Smooth muscle cell (in vitro differentiated cells): ENCODE measurements around the gene PPCDC. TPM values are rescaled to one million over a fixed set of nuclear protein-coding genes. Genes with fewer than 3 reads are reported as not detected.

Source experiments
- DNase-seq: peaks from one replicate; lab custom pipeline; 2025; ENCODE audit not compliant: unreplicated experiment; lab: John Stamatoyannopoulos, UW
- H2AFZ ChIP-seq: fragments of 200-600 bp; sonication (generic); 2 replicates; pipeline ENCODE4 v1.6.0; 2016; ENCODE audit warnings: antibody characterized with exemption, low read depth, mild to moderate bottlenecking
- H3F3A ChIP-seq: fragments of 200-600 bp; sonication (generic); 2 replicates; pipeline ENCODE4 v1.6.0; 2017; ENCODE audit warnings: antibody characterized with exemption, low read depth
- H3K27ac ChIP-seq: fragments of 200-600 bp; sonication (generic); 2 replicates; pipeline ENCODE4 v1.5.1; 2016; ENCODE audit warnings: low read depth, mild to moderate bottlenecking
- H3K27me3 ChIP-seq: fragments of 200-600 bp; sonication (generic); 2 replicates; pipeline ENCODE4 v1.6.1; 2016; ENCODE audit warnings: low read depth, mild to moderate bottlenecking
- H3K36me3 ChIP-seq: fragments of 200-600 bp; sonication (generic); 2 replicates; pipeline ENCODE4 v1.5.1; 2016; ENCODE audit warnings: low read depth
- H3K4me1 ChIP-seq: fragments of 200-600 bp; sonication (generic); 2 replicates; pipeline ENCODE4 v1.5.1; 2016; ENCODE audit warnings: low read depth
- H3K4me2 ChIP-seq: fragments of 200-600 bp; sonication (generic); 2 replicates; pipeline ENCODE4 v1.6.0; 2016; ENCODE audit warnings: mild to moderate bottlenecking
- H3K4me3 ChIP-seq: fragments of 200-600 bp; sonication (generic); 2 replicates; pipeline ENCODE4 v1.5.1; 2016; ENCODE audit warnings: mild to moderate bottlenecking
- H3K79me2 ChIP-seq: fragments of 200-600 bp; sonication (generic); 2 replicates; pipeline ENCODE4 v1.6.0; 2016; ENCODE audit warnings: low read depth, mild to moderate bottlenecking
- H3K9ac ChIP-seq: fragments of 200-600 bp; sonication (generic); 2 replicates; pipeline ENCODE4 v1.6.0; 2016; ENCODE audit warnings: low read depth
- H3K9me3 ChIP-seq: fragments of 200-600 bp; sonication (generic); replicated peaks from 2 replicates; pipeline ENCODE4 v1.5.1; 2016; ENCODE audit warnings: low read depth
- H4K20me1 ChIP-seq: fragments of 200-600 bp; sonication (generic); 2 replicates; pipeline ENCODE4 v1.6.0; 2016; ENCODE audit warnings: low read depth
- WGBS: methylation state at CpG from one replicate; pipeline ENCODE4 v1.1.7; 2016; ENCODE audit warnings: low lambda C conversion rate; 5-methylcytosine and 5-hydroxymethylcytosine counted together
- polyA plus RNA-seq: library from polyadenylated mRNA; unstranded; fragments of >200 nt; fragmentation: Nextera tagmentation; extraction: Ambion mirVana; gene quantifications from 2 replicates; pipeline ENCODE4 v1.2.1, GENCODE V29; 2016
- total RNA-seq: library from RNA; depleted of rRNA; stranded (reverse); fragments of >200 nt; gene quantifications from 2 replicates; pipeline ENCODE4 v1.2.3, GENCODE V29; 2014
- TF ChIP-seq, protein P1 (sequence below): fragments of 200-600 bp; sonication (generic); IDR thresholded peaks from 2 replicates; pipeline ENCODE4 v1.5.1; 2017; ENCODE audit warnings: borderline replicate concordance, mild to moderate bottlenecking, antibody characterized with exemption; ENCODE audit not compliant: insufficient read depth, poor library complexity, severe bottlenecking

Gene PPCDC
- total and polyA plus RNA-seq, 2 experiments from 2014 or later = 7.8 to 33.7 TPM

GRCh38 chr15:75022783-75023180 lies 608 bp upstream of the PPCDC start:
- H4K20me1 ChIP-seq = no peaks in the 10 kb centered on the region
- 98% methylated on average over 2 of the region's 2 CpGs for WGBS
- no peaks in the 10 kb centered on the region for H3K9me3 ChIP-seq

DNA sequence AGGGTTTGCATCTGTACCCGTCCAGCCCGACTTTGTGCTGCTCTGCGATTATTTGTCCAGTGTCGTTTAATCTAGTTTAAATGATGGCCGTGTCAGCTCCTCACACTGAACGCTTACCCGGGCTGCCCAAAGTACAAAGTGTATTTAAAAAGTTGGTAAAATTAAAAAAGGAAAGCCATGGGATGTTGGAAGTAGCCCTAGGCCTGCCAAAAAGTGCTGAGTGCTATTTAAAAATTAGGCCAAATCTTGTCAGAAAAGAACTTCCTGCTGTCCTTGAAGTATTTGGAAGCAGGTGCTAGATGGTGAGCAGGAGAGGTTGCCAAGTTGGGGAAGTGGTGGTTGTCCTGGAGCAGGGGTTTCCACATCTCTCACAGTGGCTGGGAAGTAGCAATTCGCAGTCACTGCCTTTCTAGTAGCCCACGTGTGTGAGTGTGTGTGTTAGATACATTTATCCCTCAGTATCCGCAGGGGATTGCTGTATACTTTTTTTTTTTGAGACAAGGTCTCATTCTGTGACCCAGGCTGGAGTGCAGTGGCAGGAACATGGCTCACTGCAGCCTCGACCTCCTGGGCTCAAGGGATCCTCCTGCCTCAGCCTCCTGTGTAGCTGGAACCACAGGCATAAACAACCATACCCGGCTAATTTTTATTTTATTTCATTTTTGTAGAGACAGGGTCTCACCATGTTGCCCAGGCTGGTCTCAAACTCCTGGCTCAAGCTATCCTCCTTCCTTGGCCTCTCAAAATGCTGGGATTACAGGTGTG lies 664 bp downstream of the PPCDC start:
- TF ChIP-seq, protein P1, sequence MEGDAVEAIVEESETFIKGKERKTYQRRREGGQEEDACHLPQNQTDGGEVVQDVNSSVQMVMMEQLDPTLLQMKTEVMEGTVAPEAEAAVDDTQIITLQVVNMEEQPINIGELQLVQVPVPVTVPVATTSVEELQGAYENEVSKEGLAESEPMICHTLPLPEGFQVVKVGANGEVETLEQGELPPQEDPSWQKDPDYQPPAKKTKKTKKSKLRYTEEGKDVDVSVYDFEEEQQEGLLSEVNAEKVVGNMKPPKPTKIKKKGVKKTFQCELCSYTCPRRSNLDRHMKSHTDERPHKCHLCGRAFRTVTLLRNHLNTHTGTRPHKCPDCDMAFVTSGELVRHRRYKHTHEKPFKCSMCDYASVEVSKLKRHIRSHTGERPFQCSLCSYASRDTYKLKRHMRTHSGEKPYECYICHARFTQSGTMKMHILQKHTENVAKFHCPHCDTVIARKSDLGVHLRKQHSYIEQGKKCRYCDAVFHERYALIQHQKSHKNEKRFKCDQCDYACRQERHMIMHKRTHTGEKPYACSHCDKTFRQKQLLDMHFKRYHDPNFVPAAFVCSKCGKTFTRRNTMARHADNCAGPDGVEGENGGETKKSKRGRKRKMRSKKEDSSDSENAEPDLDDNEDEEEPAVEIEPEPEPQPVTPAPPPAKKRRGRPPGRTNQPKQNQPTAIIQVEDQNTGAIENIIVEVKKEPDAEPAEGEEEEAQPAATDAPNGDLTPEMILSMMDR = no peak
- Histone ChIP-seq H3K27me3 (no peaks in the 10 kb centered on the region), H3K79me2 (peaks cover 13% of the 10 kb centered on the region), H3K4me2 (peak overlapping the region; percentile 83), H3F3A (no peaks in the 10 kb centered on the region), H3K9me3 (no peaks in the 10 kb centered on the region), H3K4me1 (no peaks in the 10 kb centered on the region), H3K36me3 (no peaks in the 10 kb centered on the region), H4K20me1 (no peaks in the 10 kb centered on the region), H3K4me3 (peak overlapping the region; percentile 62), H3K27ac (peak overlapping the region; percentile 1), H3K9ac (peak overlapping the region; percentile 91), H2AFZ (peak overlapping the region; percentile 85)
- DNase-seq = no peak
- 23% methylated on average over 12 of the region's 12 CpGs for WGBS

More at GRCh38 chr15:75022783-75023180, 608 bp upstream of the PPCDC start:
- Histone ChIP-seq H3K36me3 (no peaks in the 10 kb centered on the region), H3K4me2 (no peak overlapping the region), H3K4me1 (no peaks in the 10 kb centered on the region), H3K4me3 (no peak overlapping the region), H3K9ac (no peak overlapping the region), H3K27me3 (no peaks in the 10 kb centered on the region), H2AFZ (no peak overlapping the region), H3K79me2 (peaks cover 13% of the 10 kb centered on the region), H3K27ac (no peak overlapping the region), H3F3A (no peaks in the 10 kb centered on the region)
- DNase-seq = no peak
- TF ChIP-seq, protein P1 = no peak

DNA sequence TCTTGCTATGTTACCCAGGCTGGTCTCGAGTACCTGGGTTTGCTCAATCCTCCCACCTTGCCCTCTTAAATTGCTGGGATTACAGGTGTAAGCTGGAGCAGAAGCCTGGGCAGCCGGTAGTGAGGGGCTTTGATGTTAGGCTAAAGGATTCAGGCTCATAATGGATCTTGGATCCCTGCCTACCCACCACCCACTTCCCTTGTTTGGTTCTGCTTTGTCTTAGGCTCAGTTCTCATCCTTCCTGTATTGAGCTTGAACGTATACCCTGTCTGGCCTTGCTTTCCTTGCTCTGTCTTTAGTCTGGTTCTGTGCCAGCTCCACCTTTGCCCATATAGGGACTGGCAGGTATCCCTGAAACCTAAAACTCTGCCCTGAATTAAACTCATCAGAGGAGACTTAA lies 1.7 kb downstream of the PPCDC start:
- Histone ChIP-seq H4K20me1 (no peaks in the 10 kb centered on the region), H3K27ac (no peak overlapping the region), H3K4me2 (no peak overlapping the region), H3F3A (no peaks in the 10 kb centered on the region), H3K27me3 (no peaks in the 10 kb centered on the region), H3K36me3 (no peaks in the 10 kb centered on the region), H3K4me1 (peaks cover 6% of the 10 kb centered on the region), H3K4me3 (no peak overlapping the region), H3K9me3 (no peaks in the 10 kb centered on the region), H3K9ac (no peak overlapping the region), H3K79me2 (peaks cover 13% of the 10 kb centered on the region), H2AFZ (no peak overlapping the region)
- TF ChIP-seq, protein P1 = no peak
- no peak for DNase-seq
- WGBS = 89% methylated on average over 3 of the region's 3 CpGs
